ENCODE measurements around the gene KRTAP12-1.
"Not testable (repeated sequence)": the region's sequence is repeated elsewhere in the genome, so short reads cannot be mapped to it uniquely, and the experiment has no call there.

Gene KRTAP12-1

GRCh38 chr21:44638506-44639330, 43.2 kb downstream of the KRTAP12-1 start:
- DNase-seq: not testable (repeated sequence)

- not testable (repeated sequence) for DNase-seq
Observed at GRCh38 chr21:44637851-44638348, 44.1 kb downstream of the KRTAP12-1 start.

- no peak for DNase-seq
Observed at GRCh38 chr21:44637018-44637850, 44.7 kb downstream of the KRTAP12-1 start, which contains the start of gene KRTAP10-10. Gene KRTAP10-10, plus strand, starts transcription at chr21:44637356. Its CDS starts 62 bp downstream, at chr21:44637418.

GRCh38 chr21:44636209-44637017, 45.5 kb downstream of the KRTAP12-1 start:
- no peak for DNase-seq

- no peak for DNase-seq
Observed at GRCh38 chr21:44632067-44632466, 49.9 kb downstream of the KRTAP12-1 start.
